ENCODE measurements around the gene IER2.
"Not testable (repeated sequence)": the region's sequence is repeated elsewhere in the genome, so short reads cannot be mapped to it uniquely, and the experiment has no call there.

IER2 gene

DNA sequence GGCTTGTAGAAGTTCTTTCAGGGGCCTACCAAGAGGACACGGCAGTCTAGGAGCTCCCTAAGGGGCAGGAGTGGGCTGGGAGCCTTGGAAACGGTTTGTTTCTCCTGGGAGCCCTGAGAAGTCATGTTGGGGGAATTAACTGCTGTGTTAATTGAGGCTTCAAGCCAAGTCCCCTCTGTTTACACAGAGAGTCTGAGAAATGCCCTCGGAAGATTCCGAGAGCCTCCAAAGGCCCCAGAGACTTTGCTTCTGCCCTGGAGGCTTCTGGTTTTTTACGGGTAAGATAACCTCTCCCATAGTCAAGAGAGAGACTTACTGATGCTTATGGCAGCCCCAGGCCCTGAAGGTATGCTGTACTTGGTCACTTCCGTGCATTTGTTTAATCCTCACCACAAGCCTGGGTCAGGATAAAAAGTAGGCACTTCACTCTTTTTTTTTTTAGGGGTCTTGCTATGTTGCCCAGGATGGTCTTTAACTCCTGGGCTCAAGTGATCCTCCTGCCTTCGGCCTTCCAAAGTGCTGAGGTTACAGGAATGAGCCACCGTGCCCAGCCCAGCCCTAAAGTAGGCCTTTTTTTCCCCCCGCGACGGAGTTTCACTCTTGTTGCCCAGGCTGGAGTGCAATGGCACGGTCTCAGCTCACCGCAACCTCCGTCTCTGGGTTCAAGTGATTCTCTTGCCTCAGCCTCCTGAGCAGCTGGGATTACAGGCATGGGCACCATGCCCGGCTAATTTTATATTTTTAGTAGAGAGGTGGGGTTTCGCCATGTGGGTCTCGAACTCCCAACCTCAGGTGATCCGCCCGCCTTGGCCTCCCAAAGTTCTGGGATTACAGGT lies 15.2 kb downstream of the IER2 start:
- peak; percentile 48 for DNase-seq

- not testable (repeated sequence) for DNase-seq
These were observed 15.9 kb downstream of the IER2 start for GRCh38 chr19:13166151-13166550.

- DNase-seq, result no peak
These were observed 19.6 kb downstream of the IER2 start for GRCh38 chr19:13169769-13170168.

DNA sequence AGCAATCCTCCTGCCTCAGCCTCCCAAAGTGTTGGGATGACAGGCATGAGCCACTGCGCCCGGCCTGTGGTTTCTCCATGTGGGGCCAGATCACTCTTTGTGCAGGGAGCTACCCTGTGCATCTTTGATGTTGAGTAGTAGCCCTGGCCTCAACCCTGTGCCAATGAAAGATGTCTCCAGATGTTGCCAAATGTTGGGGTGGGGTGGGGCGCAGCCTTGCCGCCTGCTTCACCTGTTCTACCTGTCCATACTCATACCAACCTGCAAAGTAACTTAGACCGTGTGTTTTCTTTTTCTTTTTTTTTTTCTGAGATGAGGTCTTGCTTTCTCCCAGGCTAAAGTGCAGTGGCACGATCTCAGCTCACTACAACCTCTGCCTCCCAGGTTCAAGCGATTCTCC lies 20.9 kb downstream of the IER2 start:
- DNase-seq, result no peak

GRCh38 chr19:13172346-13173138 lies 22.3 kb downstream of the IER2 start:
- peak; percentile 50 for DNase-seq

DNA sequence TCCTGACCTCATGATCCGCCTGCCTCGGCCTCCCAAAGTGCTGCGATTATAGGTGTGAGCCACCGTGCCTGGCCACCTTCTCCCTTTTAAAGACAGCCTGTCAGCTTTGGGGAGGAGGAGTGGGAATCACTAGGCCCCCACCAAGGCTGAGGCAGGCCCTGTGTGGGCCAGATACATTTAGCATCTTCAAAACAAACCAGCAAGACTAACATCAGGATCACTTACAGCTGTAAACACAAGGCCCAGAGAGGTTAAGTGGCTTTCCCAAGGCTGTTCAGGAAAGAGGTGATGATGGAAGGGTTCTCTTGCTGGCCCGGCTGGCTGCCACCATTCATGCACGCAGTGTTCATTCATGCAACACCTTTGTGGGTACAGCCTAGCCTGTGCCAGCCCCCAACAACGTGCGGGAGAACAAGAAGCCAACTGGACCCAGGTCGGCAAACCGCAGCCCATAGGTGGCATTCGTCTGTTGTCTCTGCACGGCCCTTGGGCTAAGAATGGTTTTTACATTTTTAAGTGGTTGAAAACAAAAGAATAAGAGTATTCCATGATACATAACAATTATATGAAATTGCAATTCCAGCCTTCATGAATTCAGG lies 23.0 kb downstream of the IER2 start:
- DNase-seq, result no peak

DNA sequence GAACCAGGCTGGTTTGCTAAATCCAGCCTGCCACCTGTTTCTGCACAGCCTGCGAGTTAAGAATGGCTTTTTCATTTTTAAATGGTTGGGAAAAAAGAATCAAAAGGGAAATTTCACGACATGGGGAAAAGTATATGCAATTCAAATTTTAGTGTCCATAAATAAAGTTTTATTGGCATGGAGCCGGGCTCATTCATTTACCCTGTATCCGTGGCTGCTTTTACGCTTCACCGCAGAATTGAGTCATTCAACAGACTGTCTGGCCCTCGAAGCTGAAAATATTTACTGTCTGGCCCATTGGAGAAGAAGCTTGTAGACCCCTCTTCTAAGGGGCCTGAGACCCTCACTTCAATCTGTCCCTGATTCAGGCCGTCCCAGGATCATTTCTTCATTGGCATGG lies 26.1 kb downstream of the IER2 start:
- no peak for DNase-seq

DNA sequence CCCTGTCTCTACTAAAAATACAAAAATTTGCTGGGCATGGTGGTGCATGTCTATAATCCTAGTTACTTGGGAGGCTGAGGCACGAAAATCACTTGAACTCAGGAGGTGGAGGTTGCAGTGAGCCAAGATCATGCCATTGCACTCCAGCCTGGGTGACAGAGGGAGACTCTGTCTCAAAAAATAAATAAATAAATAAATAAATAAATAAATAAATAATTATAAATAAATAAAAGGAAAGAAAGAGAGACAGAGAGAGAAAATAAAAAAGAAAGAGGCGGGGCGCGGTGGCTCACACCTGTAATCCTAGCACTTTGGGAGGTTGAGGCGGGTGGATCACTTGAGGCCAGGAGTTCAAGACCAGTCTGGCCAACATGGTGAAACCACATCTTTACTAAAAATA lies 27.4 kb downstream of the IER2 start:
- DNase-seq, result not testable (repeated sequence)

- not testable (repeated sequence) for DNase-seq
These were observed 28.1 kb downstream of the IER2 start for GRCh38 chr19:13178291-13178690.

GRCh38 chr19:13181747-13182388 lies 31.7 kb downstream of the IER2 start:
- no peak for DNase-seq

DNA sequence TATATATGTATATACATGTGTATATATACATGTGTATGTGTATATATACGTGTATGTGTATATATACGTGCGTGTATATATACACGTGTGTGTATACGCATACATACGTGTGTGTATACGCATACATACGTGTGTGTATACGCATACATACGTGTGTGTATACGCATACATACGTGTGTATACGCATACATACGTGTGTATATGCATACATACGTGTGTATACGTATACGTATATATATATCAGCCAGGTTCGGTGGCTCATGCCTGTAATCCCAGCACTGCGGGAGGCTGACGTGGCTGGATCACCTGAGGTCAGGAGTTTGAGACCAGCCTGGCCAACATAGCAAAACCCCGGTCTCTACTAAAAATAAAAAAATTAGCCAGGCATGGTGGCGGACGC lies 34.7 kb downstream of the IER2 start:
- DNase-seq, result not testable (repeated sequence)

- DNase-seq, result not testable (repeated sequence)
These were observed 35.8 kb downstream of the IER2 start for GRCh38 chr19:13185763-13186657.

DNA sequence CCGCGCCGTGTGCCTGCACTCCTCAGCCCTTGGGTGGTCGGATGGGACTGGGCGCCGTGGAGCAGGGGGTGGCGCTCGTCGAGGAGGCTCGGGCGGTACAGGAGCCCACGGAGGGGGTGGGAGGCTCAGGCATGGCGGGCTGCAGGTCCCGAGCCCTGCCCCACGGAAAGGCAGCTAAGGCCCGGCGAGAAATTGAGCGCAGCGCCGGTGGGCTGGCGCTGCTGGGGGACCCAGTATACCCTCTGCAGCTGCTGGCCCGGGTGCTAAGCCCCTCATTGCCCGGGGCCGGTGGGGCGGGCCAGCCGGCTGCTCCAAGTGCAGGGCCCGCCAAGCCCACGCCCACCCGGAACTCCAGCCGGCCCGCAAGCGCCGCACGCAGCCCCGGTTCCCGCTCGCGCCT lies 36.5 kb downstream of the IER2 start:
- DNase-seq, result not testable (repeated sequence)

- DNase-seq, result no peak
These were observed 37.2 kb downstream of the IER2 start for GRCh38 chr19:13187419-13187818.

- DNase-seq, result no peak
These were observed 39.4 kb downstream of the IER2 start for GRCh38 chr19:13189600-13189999.

GRCh38 chr19:13190781-13191540 lies 40.8 kb downstream of the IER2 start:
- DNase-seq, result no peak

- peak; percentile 9 for DNase-seq
These were observed 45.5 kb downstream of the IER2 start for GRCh38 chr19:13195678-13196077.

- DNase-seq, result no peak
These were observed 48.4 kb downstream of the IER2 start for GRCh38 chr19:13198634-13199033.

- not testable (repeated sequence) for DNase-seq
These were observed 51.9 kb downstream of the IER2 start for GRCh38 chr19:13202112-13202511.

Data from NCI-H1436 (cell line).